IPS-11a (cell line): ENCODE results near the gene SYNRG.
"Not testable (repeated sequence)": the region's sequence is repeated elsewhere in the genome, so short reads cannot be mapped to it uniquely, and the experiment has no call there.

Source experiments
- H3K4me3 ChIP-seq: one replicate; pipeline ENCODE4 v1.5.1; 2013; ENCODE audit warnings: low read depth, low read length, control low read depth

The SYNRG gene, protein sequence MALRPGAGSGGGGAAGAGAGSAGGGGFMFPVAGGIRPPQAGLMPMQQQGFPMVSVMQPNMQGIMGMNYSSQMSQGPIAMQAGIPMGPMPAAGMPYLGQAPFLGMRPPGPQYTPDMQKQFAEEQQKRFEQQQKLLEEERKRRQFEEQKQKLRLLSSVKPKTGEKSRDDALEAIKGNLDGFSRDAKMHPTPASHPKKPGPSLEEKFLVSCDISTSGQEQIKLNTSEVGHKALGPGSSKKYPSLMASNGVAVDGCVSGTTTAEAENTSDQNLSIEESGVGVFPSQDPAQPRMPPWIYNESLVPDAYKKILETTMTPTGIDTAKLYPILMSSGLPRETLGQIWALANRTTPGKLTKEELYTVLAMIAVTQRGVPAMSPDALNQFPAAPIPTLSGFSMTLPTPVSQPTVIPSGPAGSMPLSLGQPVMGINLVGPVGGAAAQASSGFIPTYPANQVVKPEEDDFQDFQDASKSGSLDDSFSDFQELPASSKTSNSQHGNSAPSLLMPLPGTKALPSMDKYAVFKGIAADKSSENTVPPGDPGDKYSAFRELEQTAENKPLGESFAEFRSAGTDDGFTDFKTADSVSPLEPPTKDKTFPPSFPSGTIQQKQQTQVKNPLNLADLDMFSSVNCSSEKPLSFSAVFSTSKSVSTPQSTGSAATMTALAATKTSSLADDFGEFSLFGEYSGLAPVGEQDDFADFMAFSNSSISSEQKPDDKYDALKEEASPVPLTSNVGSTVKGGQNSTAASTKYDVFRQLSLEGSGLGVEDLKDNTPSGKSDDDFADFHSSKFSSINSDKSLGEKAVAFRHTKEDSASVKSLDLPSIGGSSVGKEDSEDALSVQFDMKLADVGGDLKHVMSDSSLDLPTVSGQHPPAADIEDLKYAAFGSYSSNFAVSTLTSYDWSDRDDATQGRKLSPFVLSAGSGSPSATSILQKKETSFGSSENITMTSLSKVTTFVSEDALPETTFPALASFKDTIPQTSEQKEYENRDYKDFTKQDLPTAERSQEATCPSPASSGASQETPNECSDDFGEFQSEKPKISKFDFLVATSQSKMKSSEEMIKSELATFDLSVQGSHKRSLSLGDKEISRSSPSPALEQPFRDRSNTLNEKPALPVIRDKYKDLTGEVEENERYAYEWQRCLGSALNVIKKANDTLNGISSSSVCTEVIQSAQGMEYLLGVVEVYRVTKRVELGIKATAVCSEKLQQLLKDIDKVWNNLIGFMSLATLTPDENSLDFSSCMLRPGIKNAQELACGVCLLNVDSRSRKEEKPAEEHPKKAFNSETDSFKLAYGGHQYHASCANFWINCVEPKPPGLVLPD (N-terminal part only)

DNA sequence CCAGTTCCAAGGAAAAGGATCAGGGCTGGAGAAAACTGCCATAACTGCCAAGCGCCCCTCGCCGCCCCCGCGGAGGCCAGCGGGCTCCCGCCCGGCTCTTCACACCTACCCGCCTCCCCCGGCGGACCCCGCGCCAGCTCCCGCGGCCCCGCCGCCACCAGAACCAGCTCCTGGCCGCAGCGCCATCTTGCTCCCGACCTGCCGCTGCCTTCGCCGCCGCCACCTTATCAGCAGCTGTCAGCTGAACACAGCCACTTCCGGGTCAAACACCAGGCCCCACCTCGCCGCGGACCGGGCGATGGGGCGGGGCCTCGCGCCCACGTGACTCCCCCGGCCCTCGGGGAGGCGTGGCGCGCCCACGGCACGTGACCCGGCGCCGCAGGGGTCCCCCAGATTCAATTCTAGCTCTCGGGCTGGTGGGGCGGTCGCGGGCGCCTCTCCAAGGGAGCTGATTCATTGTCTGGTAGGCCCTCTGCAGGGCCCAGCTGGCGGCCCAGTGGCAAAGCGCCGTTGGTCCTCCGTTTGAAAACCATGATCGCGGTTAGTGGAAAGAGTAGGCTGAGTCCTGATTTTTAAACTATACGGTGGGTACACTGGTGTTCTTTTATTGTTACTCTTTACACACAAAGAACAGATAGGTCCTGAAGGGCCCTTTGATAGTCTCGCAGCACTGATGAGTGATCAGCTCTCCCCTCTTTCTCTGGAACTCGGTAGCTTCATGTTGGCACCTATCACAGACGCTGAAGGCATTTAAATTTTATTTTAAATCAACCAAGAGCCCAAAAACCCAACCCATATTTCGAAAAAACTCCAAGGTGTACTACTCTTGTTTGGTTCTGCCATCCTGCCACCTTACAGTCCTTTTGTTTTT lies at the start of gene SYNRG:
SYNRG (minus strand) TSS at position 249 of the 871 bp plus-strand sequence; CDS start at position 186, 63 bp downstream.
- peak within 1 kb of the TSS; percentile 72 for H3K4me3 ChIP-seq

DNA sequence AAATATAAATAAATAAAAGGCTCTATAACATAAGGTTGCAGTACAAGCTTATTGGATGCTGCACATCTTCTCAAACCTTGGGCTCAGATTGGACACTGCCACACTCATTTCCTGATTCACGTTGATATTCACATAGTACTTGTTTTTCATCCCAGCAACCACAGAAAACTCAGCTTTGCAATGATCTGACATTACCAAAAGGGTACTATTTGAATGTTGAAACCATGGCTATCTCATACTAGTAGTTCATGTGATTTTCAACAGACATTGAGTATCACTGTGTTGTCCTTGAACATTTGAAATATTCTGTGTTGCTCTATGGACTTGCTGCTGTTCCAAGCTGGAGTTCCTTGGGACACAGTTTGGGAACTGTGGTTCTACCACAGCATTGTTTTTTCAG lies 48.0 kb upstream of the SYNRG start:
- H3K4me3 ChIP-seq = no peak overlapping the region

- no peak overlapping the region for H3K4me3 ChIP-seq
These were observed 42.6 kb upstream of the SYNRG start for GRCh38 chr17:37651849-37652248.

GRCh38 chr17:37650419-37651003 lies 41.3 kb upstream of the SYNRG start:
- H3K4me3 ChIP-seq = no peak overlapping the region

GRCh38 chr17:37648555-37648954 lies 39.3 kb upstream of the SYNRG start:
- no peak overlapping the region for H3K4me3 ChIP-seq

DNA sequence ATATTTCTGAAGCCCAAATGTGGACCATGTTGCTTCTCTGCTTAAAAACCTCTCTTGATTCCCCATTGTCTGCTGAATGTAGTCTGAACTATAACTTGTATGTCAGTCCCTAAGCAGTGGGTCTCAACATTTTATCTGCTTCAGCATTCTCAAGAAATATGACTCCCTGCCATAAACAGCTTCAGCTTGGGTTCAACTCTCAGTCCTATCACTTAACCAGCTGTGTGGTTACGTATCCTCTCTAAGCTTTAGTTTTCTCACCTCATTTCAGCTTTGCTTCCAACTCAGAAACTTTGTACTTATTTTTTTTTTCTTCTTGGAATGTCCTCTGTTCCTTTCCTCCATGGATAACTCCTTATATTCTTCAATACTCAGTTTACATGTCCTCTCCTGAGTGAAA lies 38.6 kb upstream of the SYNRG start:
- H3K4me3 ChIP-seq = no peak overlapping the region

DNA sequence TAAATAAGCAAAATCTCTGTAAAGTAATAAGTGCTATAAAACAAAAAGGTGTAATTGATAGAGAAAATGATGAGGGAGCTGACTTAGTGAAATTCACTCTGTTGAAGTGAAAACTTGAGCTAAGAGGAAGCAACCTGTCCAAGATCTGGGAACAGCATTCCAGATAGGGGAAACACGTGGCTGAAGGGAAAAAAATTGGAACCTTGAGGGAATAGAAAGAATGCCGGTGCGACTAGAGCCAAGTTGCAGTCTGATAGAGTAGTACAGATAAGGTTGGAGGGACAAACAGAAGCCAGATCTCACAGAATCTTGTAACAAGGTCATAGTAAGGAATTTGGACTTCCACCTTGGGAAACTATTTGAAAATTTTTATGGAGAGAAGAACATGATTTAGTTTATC lies 34.7 kb upstream of the SYNRG start:
- peak overlapping the region; percentile 67 for H3K4me3 ChIP-seq

- H3K4me3 ChIP-seq = peak within 1 kb of the TSS; percentile 67
These were observed 34.0 kb upstream of the SYNRG start, which contains the start of gene DDX52 for GRCh38 chr17:37643118-37643766. DDX52 (minus strand) TSS chr17:37643446; CDS start chr17:37643420, 26 bp downstream.

- peak overlapping the region; percentile 67 for H3K4me3 ChIP-seq
These were observed 33.5 kb upstream of the SYNRG start for GRCh38 chr17:37642681-37643080.

DNA sequence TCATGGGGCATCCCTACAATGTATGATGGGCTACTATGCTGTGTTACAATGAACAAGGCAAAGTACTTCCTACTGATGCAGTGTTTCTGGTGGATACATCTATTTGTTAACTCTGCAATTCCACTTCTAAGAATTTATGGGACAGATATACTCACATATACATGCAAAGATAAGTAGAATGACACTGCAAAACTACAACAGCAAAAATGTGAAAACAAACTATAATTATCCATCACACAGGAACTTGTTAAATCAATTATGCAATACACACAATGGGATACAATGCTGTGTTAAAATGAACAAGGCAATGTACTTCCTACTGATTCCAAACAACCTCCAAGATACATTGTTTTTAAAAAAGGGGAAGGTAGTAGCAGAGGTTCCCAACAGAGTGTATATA lies 30.8 kb upstream of the SYNRG start:
- H3K4me3 ChIP-seq = no peak overlapping the region

DNA sequence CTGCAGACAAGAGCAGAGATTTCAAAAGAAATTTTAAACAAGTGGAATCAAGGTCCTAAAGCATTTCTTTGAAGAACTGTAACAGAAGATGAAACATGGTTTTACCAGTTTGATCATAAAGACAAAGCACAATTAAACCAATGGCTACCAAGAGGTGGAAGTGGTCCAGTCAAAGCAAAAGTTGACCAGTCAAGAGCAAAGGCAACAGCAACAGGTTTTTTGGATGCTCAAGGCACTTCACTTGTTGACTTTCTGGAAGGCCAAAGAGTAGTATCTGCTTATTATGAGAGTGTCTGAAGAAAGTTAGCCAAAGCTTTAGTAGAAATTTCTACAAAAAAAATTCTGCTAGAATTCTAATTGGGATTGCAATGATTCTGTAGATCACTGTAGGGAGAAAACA lies 28.7 kb upstream of the SYNRG start:
- no peak overlapping the region for H3K4me3 ChIP-seq

DNA sequence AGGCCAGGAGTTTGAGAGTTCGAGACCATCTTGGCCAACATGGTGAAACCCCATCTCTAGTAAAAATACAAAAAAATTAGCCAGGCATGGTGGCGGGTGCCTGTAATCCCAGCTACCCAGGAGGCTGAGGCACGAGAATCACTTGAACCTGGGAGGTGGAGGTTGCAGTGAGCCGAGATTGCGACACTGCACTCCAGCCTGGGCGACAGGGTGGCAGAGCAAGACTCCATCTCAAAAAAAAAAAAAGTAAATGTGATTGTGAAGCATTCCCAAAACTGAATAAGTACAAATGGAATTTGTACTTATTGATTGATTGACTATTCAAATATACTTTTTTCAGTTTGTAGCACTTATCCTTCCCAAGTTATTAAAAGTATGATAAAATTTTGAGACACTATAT lies 7.2 kb upstream of the SYNRG start:
- not testable (repeated sequence) for H3K4me3 ChIP-seq

- no peak overlapping the region for H3K4me3 ChIP-seq
These were observed 5.6 kb upstream of the SYNRG start for GRCh38 chr17:37614823-37615222.

GRCh38 chr17:37614391-37614790 lies 5.2 kb upstream of the SYNRG start:
- no peak overlapping the region for H3K4me3 ChIP-seq

- H3K4me3 ChIP-seq = no peak overlapping the region
These were observed 1.8 kb upstream of the SYNRG start for GRCh38 chr17:37610971-37611370.

GRCh38 chr17:37610041-37610420 lies 813 bp upstream of the SYNRG start:
- H3K4me3 ChIP-seq = not testable (repeated sequence)

GRCh38 chr17:37608351-37609169 lies 658 bp downstream of the SYNRG start:
- H3K4me3 ChIP-seq = peak overlapping the region; percentile 72

GRCh38 chr17:37607637-37608331 lies 1.4 kb downstream of the SYNRG start:
- peak overlapping the region; percentile 72 for H3K4me3 ChIP-seq
